Activated gamma-delta T cell treated with Interleukin-2 at 50 U/mL for 16 hours (primary cell): ENCODE data around the gene CELF5.
"Not testable (repeated sequence)": the region's sequence is repeated elsewhere in the genome, so short reads cannot be mapped to it uniquely, and the experiment has no call there.

Experiments used
- DNase-seq: peaks from one replicate; pipeline ENCODE4 v3.0.0-alpha.2; 2020

CELF5 gene

GRCh38 chr19:3325451-3325850, 101.0 kb downstream of the CELF5 start:
- no peak for DNase-seq

GRCh38 chr19:3328743-3329142, 104.3 kb downstream of the CELF5 start:
- no peak for DNase-seq

- DNase-seq = no peak
Observed at GRCh38 chr19:3330047-3330446, 105.6 kb downstream of the CELF5 start.

GRCh38 chr19:3332232-3332631, 107.8 kb downstream of the CELF5 start:
- not testable (repeated sequence) for DNase-seq

- no peak for DNase-seq
Observed at GRCh38 chr19:3333020-3333583, 108.6 kb downstream of the CELF5 start.

- DNase-seq = no peak
Observed at GRCh38 chr19:3333662-3334061, 109.2 kb downstream of the CELF5 start.

GRCh38 chr19:3334749-3335430, 110.4 kb downstream of the CELF5 start:
- DNase-seq = not testable (repeated sequence)

GRCh38 chr19:3335431-3336350, 111.2 kb downstream of the CELF5 start:
- DNase-seq = no peak

- DNase-seq = no peak
Observed at GRCh38 chr19:3336351-3336679, 111.9 kb downstream of the CELF5 start.

GRCh38 chr19:3336680-3337523, 112.4 kb downstream of the CELF5 start:
- no peak for DNase-seq

- peak; percentile 71 for DNase-seq
Observed at GRCh38 chr19:3338541-3339181, 114.2 kb downstream of the CELF5 start.

GRCh38 chr19:3340340-3340739, 115.9 kb downstream of the CELF5 start:
- DNase-seq = no peak

- no peak for DNase-seq
Observed at GRCh38 chr19:3342246-3342645, 117.8 kb downstream of the CELF5 start.

GRCh38 chr19:3342962-3343361, 118.5 kb downstream of the CELF5 start:
- DNase-seq = not testable (repeated sequence)

- DNase-seq = no peak
Observed at GRCh38 chr19:3343619-3344502, 119.4 kb downstream of the CELF5 start.

- DNase-seq = no peak
Observed at GRCh38 chr19:3344608-3345598, 120.4 kb downstream of the CELF5 start.

- no peak for DNase-seq
Observed at GRCh38 chr19:3345850-3346460, 121.5 kb downstream of the CELF5 start.
